GM21576 (cell line): ENCODE data around the gene CNEP1R1.

Source experiments
- ATAC-seq: cut with Tn5 transposase; IDR thresholded peaks from one replicate; pipeline ENCODE4 v1.9.1; 2021; ENCODE audit warnings: mild to moderate bottlenecking, moderate library complexity; ENCODE audit not compliant: unreplicated experiment

Gene CNEP1R1

DNA sequence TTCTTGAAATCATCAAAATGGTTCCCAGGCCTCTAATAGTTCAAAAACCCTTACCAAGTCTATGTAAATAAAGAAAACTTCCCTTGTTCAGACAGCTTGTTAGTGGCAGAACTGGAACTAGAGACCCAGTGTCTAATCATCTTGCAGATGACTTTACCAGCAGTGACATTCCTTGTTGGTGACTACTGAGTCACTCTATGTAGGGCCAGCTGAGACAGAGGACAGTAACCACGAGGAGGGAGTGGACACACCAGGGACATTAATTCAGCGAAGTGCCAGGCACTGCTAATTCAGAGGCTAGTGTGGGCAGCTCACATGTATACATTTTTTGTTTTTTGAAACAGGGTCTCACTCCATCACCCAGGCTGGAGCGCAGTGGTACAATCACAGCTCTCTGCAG, 34.6 kb downstream of the CNEP1R1 start:
- ATAC-seq: no peak

DNA sequence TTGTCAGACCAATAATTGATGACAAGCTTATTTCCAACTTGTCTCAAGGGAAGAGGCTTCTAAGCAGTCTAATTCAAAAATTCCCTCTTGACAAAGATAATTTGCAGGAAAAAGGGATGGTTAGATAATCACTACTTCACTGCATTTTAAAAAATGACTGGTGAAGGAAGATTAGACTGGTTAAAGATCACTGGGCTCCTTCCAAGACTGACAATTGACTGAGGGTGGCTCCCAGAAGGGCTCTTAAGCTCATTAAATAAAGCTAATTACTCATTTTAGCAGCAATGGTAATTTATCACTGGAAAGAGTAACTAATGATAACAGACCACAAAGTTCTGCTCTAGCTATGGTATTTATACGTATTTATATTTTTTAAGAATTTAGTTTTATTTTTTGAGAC, 36.3 kb downstream of the CNEP1R1 start:
- no peak for ATAC-seq

DNA sequence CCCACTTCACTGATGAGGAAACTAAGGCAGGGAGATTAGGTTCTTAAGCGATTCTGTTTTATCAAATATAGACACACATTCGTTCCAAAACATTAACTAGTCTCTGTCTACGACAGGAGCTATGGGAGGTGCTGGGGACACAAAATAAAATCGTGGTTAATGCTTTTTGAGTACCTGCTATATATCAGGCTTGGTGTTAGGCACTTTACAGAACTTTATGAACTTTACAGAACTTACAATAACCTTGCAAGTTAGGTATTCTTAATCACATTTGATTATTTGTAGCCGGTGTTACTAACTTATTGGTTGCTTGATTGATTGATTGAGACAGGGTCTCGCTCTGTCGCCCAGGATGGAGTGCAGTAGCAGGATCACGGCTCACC, 40.2 kb downstream of the CNEP1R1 start:
- no peak for ATAC-seq

DNA sequence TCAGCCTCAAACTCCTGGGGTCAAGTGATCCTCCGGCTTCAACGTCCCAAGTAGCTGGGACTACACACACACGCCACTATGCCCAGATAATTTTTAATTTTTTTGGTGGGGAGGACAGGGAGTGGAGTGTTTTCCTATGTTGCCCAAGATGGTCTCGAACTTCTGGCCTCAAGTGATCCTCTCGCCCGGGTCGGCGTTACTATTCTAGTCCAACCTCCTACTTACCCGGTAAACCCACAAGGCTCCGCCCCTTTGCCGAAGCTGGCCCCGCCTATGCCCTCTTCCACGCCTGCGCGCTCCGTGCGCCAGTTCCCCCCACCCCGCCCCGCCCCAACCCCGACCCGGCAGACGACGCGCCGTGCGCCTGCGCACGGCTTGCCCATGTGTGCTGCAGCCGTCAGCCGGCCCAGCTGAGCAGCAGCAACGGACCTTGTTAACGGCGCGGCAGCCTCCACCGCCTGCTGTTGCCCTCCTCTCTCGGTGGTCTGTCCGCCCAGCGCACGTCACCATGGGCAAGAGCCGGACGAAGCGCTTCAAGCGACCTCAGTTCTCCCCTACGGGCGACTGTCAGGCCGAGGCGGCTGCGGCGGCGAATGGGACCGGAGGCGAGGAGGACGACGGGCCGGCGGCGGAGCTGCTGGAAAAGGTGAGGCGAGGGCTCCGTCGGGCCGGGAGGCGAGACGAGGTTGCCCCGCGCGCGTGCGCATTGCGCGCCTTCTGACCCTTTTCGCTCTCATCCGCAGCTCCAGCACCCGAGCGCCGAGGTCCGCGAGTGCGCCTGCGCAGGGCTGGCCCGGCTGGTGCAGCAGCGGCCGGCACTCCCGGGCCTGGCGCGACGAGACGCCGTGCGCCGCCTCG, 40.8 kb downstream of the CNEP1R1 start, which contains the start of gene HEATR3:
Gene HEATR3 (plus strand): TSS at position 347 of the 858 bp plus-strand sequence. CDS start 162 bp downstream, at position 509.
- ATAC-seq: peak; percentile 66

DNA sequence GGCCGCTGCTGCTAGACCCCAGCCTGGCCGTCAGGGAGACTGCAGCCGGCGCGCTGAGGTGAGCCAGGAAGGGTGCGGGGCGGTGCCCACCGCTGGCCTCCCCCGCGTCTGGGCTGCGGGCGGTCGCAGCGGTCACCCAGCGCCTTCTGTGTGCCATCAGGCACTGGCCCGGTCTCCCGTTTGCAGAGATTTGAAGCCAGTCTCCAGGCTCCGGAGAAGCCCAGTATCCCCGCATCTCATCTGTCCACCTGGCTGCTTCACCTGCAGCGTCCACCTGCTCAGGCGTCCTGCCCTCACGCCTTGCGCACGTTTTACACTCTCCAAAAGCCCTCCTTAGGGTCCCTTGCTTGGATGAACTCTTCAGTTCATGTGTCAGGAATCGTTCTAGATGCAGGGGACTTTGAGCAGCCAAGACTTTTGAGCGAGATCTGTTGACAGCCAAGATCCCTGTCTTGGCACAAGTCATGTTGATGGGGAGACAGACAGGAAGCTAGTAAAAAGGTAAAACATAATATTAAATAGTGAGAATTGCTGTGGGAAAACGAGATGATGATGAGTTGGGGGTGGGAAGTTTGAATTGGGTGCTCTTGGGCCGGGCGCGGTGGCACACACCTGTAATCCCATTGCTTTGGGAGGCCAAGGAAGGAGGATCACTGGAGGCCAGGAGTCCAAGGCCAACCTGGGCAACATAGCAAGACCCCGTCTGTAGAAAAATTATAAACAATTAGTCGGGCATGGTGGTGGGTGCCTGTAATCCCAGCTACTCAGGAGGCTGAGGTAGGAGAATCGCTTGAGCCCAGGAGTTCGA, 41.7 kb downstream of the CNEP1R1 start:
- ATAC-seq: no peak

DNA sequence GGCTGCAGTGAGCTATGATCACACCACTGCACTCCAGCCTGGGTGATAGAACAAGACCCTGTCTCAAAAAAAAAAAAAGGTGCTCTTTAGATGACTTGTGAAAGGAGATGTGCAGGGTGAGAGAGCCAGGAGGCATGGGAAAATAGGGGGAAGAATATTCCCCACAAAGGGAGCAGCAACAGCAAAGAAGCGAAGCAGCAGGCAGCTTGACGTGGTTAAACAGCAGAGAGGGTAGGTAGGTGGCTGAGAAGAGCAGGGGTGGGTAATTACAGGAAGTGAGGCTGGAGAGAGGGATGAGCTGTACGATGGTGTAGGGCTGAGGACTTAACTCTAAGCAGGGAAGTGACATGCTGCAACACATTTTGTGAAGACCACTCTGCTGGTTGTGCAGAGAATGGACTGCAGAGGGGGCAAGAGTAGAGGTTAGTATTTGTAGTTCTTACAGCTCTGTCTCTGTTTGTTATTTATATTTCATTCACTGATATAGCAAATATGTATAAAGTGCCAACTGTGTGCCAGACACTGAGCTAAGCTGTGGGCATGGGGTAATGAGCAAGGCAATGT, 42.3 kb downstream of the CNEP1R1 start:
- ATAC-seq: peak; percentile 36

DNA sequence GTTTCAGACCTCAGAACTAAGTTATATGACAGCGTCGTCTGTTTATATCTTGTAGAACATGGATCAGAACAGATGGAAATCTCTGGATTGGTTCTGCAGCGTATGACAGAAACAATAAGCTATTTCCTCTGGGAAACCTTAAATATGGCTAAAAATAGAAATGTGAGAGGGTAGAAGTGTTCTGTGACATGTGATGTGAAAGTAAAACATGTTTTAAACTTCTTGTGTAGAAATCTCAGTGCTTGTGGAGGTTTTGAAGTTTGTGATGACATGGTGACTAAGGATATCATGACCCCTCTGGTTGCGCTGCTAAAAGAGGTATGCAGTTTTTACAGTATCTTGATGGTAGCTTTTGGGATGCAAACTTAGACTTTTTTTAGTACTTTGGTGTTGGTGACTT, 43.5 kb downstream of the CNEP1R1 start:
- ATAC-seq: no peak

DNA sequence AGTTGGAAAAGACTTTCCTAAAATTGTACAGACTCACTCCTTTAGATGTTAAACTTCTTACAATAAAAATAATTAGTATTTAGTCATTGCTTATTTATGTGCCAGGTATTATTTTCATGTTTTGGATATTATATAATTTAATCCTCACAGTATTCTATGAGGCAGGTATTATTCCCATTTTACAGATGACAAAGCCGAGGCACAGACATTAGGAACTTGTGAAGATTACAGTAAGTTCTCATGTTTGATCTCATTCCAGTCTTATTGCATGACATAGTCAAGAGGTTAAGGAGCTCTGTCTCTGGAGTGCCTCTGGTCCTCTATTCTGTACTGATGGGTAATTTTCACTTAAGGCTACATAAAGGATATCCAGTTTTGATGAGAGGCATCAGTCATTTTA, 44.0 kb downstream of the CNEP1R1 start:
- no peak for ATAC-seq

DNA sequence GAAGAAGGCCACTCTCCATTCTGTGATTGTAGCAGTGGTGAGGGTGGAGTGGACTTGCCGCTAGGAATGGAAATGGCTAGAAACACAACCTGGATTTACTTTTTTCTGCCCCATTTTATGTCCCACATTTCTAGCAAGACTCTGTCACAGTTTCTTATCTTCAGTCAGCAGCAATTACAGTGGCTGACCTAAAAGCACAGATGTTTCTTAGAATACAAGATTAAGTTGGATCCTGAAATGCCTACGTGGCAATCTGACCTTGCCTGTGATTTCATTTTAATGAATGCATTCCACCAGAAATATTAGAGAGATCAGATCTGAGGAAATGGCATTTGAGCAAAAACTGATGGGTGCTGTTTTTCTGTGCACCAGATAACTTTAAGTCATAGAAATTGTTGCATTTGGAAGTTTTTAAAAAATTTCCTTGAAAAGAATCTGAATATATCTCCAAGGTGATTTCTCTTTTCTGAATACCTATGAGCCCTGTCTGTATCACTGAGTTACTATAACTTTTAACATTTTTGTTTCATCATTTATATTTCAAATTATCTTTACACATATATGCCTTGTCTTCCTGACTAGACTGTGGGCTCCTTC, 46.1 kb downstream of the CNEP1R1 start:
- no peak for ATAC-seq

DNA sequence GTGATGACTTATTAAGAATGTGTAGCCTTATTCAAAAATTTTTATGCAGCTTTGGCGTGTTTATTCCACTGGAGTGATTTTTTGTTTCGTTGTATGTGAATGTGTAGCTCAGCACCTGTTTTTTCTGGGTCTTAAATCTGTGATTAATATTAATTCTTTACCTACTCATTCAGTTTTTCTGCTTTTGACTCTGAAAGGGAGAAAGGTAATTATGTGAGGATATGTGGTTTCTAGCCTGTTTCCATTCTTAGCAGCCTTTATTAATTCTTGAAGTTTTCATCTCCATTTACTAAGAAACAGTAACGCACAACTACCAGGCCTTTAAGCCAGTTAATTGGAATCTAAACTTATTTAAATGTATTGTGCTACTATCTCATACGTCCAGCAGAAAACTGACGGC, 47.7 kb downstream of the CNEP1R1 start:
- ATAC-seq: no peak

DNA sequence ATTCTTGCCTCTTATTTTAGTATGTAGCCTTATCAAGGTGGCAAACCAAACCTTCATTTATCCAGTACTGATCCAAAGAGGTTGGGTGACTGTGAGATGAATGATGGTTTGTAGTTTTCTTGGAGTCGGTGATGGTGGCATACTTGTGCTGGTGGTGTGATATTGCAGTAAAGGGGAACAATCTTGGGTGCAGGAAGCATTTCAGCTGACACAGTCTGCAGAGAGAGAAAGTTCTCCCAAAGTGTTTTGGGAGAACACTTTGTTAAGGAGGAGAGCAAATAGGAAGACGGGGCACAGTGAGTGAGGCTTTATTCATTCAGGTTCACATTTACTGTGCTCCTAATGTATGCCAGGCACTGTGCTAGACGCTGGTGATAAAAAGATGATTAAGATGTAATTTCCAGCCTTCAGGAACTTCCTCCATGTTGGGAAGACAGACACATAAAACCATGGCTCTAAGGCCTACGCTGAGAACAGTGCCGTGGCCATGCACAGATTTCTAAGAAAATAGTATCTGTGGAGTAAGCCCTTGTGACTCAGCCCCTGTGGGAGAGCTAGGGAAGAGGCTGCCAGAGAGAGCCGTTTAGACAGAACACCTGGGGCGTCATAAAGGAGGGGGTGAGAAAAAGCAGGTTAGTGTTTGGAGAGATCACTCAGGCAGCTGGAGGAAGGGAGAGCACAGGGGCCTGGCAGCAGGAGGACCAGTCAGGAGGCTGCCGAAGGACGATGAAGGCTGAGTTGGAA, 54.5 kb downstream of the CNEP1R1 start:
- ATAC-seq: no peak

DNA sequence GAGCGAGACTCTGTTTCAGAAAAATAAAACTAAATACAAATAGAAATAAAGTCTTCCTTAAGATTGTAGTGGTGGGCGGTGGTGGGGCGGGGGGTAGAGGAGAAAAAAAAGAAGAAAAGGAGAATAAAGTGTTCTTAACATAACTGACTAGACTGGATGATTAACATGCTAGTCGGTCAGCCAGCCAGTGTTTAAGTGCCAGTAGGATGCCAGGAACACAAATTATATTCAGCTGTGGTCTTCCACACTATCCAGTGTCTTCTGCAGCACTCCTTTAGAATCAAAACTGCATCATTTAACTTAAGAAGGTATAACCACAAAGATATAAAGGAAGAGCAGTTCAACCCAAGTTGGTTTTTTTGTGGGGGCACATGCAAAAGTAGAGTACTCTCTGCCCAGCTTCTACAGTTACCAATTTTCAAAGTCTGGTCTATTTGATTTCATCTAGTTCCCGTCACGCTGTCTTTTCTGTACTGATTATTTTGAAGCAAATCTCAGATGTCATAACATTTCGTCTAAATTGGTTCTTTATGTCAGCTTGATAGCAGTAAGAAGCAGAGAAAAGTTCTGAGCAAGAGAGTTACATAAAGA, 56.5 kb downstream of the CNEP1R1 start:
- no peak for ATAC-seq

DNA sequence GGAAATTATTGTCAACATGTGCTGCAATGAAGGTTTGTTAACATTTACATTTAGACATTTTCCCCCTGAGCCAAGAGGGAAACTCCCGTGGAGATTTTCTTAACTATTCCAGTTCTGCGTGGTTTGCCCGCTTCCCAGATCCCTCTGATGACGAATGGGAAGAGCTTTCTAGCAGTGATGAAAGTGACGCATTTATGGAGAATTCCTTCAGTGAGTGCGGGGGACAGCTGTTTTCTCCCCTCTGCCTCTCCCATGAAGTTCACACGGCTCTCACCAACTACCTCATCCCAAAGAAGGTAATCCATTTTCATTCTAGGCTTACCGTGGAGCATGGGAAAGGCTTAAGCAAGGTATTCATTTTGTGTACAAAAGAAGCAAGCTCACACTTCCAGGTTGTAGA, 59.0 kb downstream of the CNEP1R1 start:
- ATAC-seq: no peak

DNA sequence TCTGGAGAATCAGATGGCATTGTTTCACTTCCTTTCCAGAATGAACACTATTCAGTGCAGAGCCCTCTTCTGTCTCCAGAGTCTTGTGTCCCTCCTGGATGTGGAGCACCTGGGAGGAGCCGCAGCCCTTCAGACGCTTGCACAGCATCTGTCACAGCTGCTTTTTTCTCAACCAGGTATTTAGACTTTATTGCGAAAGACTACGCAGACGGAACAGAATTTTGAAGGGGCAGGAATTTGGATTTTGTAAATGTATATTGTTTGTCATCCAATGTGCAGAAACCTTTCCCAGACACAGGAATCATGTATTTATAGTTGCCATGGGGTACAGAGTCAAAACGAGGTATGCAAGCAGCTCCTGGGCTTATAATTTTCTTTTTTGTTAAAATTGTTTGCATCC, 61.2 kb downstream of the CNEP1R1 start:
- no peak for ATAC-seq
